ENCODE results near the gene NAXE.

DNA sequence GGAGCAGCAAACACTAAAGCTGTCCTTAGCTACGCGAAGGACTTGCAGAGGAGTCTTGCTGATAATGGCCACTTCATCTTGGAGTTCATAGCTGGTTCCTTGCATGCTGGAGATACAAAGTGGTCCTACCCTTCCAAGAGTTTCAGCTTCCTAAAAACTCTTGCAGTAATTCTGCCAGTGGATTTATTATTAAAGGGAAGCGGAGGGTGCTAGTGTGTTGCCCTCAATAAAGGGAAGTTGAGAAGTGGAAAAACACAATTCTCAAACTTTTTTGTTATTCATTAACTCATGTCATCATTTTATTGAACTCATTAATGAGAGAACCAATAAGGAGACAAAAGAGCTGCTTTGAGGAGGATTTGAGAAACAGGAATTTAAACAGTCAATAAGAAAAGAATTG lies 21.1 kb downstream of the NAXE start:
- TF ChIP-seq, protein P1, sequence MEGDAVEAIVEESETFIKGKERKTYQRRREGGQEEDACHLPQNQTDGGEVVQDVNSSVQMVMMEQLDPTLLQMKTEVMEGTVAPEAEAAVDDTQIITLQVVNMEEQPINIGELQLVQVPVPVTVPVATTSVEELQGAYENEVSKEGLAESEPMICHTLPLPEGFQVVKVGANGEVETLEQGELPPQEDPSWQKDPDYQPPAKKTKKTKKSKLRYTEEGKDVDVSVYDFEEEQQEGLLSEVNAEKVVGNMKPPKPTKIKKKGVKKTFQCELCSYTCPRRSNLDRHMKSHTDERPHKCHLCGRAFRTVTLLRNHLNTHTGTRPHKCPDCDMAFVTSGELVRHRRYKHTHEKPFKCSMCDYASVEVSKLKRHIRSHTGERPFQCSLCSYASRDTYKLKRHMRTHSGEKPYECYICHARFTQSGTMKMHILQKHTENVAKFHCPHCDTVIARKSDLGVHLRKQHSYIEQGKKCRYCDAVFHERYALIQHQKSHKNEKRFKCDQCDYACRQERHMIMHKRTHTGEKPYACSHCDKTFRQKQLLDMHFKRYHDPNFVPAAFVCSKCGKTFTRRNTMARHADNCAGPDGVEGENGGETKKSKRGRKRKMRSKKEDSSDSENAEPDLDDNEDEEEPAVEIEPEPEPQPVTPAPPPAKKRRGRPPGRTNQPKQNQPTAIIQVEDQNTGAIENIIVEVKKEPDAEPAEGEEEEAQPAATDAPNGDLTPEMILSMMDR (IDR thresholded peaks at IDR 0.05), result no peak
- TF ChIP-seq POLR2AphosphoS5 (IDR thresholded peaks at IDR 0.05) (no peak), POLR2A (IDR thresholded peaks at IDR 0.05) (no peak), EP300 (IDR thresholded peaks at IDR 0.05; ENCODE audit: low read depth) (no peak)
